Loucy (cell line): ENCODE data around the gene DHRS11.

Source experiments
- H2AFZ ChIP-seq: fragments of 200-600 bp; sonication (generic); 2 replicates; pipeline ENCODE4 v1.6.0; 2016; ENCODE audit warnings: antibody characterized with exemption, mild to moderate bottlenecking, low read length, moderate library complexity
- H3F3A ChIP-seq: fragments of 200-600 bp; 2 replicates; pipeline ENCODE4 v1.6.0; 2016; ENCODE audit warnings: antibody characterized with exemption, low read depth, mild to moderate bottlenecking
- H3K27me3 ChIP-seq: fragments of 200-600 bp; sonication (generic); 2 replicates; pipeline ENCODE4 v1.6.1; 2014; ENCODE audit warnings: low read length, mild to moderate bottlenecking; ENCODE audit not compliant: insufficient read depth, poor library complexity, severe bottlenecking
- H3K36me3 ChIP-seq: fragments of 200-600 bp; sonication (generic); 2 replicates; pipeline ENCODE4 v1.6.1; 2016; ENCODE audit warnings: low read length; ENCODE audit not compliant: insufficient read depth
- H3K4me1 ChIP-seq: fragments of 200-600 bp; sonication (generic); 2 replicates; pipeline ENCODE4 v1.5.1; 2014; ENCODE audit warnings: low read length, mild to moderate bottlenecking; ENCODE audit not compliant: insufficient read depth, poor library complexity, severe bottlenecking
- H3K4me2 ChIP-seq: fragments of 200-600 bp; sonication (generic); 2 replicates; pipeline ENCODE4 v1.6.0; 2014; ENCODE audit warnings: antibody characterized with exemption, low read length, low read depth, mild to moderate bottlenecking; ENCODE audit not compliant: poor library complexity, severe bottlenecking
- H3K4me3 ChIP-seq: fragments of 200-600 bp; sonication (generic); 2 replicates; pipeline ENCODE4 v1.5.1; 2014; ENCODE audit warnings: low read length, mild to moderate bottlenecking, mixed read lengths; ENCODE audit not compliant: poor library complexity, severe bottlenecking
- H3K79me2 ChIP-seq: fragments of 200-600 bp; sonication (generic); 2 replicates; pipeline ENCODE4 v1.6.1; 2014; ENCODE audit warnings: low read length; ENCODE audit not compliant: insufficient read depth
- H3K9ac ChIP-seq: fragments of 200-600 bp; sonication (generic); 2 replicates; pipeline ENCODE4 v1.6.0; 2014; ENCODE audit warnings: mild to moderate bottlenecking, low read depth, low read length, moderate library complexity; ENCODE audit not compliant: poor library complexity, severe bottlenecking
- H3K9me2 ChIP-seq: fragments of 200-600 bp; sonication (generic); replicated peaks from 2 replicates; pipeline ENCODE4 v1.6.1; 2016; ENCODE audit warnings: low read depth, low read length, mixed read lengths
- H3K9me3 ChIP-seq: fragments of 200-600 bp; sonication (generic); 2 replicates; pipeline ENCODE4 v1.6.1; 2014; ENCODE audit warnings: mild to moderate bottlenecking, antibody characterized with exemption, low read length, low read depth; ENCODE audit not compliant: insufficient read depth
- H4K20me1 ChIP-seq: fragments of 200-600 bp; sonication (generic); 2 replicates; pipeline ENCODE4 v1.6.0; 2014; ENCODE audit warnings: antibody characterized with exemption, low read length, mild to moderate bottlenecking; ENCODE audit not compliant: insufficient read depth, poor library complexity, severe bottlenecking
- EZH2phosphoT487 ChIP-seq: fragments of 200-600 bp; IDR thresholded peaks from 2 replicates; pipeline ENCODE4 v1.6.1; 2018; ENCODE audit warnings: antibody characterized with exemption, mild to moderate bottlenecking, moderate library complexity, borderline replicate concordance
- TF ChIP-seq, protein P1 (sequence below): fragments of 200-600 bp; sonication (generic); conservative IDR thresholded peaks from 2 replicates; pipeline ENCODE4 v1.5.1; 2014; ENCODE audit warnings: mild to moderate bottlenecking, antibody characterized with exemption, low read length

DHRS11 gene

DNA sequence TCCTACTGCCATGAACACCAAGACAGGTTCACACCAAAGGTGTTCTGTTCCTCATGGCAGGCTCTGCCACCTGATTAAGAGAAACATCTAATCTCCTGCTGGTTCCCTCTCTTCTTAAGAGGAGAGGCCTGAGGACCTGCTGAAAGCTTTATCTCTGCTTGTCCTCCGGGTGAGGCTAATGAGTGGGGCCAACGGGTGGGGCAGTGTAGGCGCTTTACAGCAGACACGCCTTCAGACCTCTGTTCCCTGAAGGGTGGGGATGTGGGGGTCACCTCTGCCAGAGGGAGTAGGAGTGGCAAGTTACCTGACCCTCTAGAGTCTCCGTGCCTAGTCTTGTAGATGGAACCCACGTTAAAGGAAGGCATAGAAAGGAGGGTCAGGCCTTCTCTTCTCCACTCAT, 5.5 kb downstream of the DHRS11 start:
- Histone ChIP-seq H3K27me3 (no peaks in the 10 kb centered on the region), H3K4me2 (no peak overlapping the region), H3K36me3 (no peaks in the 10 kb centered on the region), H3K9me2 (no peaks in the 10 kb centered on the region), H3K9ac (no peak overlapping the region), H3K4me1 (peaks cover 15% of the 10 kb centered on the region), H3F3A (no peaks in the 10 kb centered on the region), H2AFZ (no peak overlapping the region), H3K4me3 (no peak overlapping the region), H3K79me2 (peaks cover 7% of the 10 kb centered on the region), H3K9me3 (no peaks in the 10 kb centered on the region), H4K20me1 (peaks cover 3% of the 10 kb centered on the region)
- no peak for TF ChIP-seq EZH2phosphoT487

DNA sequence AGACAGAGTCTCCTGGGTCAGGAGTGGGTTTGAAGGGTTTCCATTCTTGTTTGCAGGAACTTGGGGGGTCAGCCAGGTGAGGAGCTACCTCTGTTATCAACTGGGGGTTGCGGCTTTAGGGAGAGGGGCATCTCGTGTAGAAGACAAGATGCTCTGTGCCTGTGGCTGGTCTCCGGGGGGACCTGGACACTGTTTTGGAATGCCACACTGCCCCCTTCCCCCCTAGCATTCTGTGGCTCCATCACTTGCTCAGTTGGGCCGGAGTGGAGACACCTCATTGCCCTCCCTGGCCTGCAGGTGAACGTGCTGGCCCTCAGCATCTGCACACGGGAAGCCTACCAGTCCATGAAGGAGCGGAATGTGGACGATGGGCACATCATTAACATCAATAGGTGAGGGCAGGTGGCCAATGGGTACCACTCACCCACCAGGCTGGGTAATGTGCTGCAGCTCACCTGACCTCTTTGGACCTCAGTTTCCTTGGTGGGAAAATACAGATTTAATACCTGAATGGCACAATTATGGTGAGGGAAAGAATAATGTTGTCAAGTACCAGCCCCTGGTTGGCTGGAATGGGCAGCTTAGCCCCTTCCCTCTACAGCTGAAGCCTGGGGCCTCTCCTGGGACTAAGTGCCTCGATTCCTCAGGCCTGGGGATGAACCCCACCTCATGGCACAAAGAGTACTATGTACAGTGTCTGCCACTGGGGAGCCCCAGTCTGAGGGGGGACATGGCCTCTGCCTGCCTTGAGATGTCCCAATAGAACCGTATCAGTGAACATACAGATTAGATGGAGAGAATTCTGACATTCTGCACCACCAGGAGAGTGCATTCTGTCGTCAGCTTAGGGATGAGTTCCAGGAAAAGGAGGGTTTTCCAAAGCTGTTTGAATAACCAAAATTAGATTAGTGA, 6.4 kb downstream of the DHRS11 start:
- no peak overlapping the region for H3K4me3 ChIP-seq
- H3F3A ChIP-seq, result no peaks in the 10 kb centered on the region
- H3K79me2 ChIP-seq, result peaks cover 13% of the 10 kb centered on the region
- H3K27me3 ChIP-seq, result no peaks in the 10 kb centered on the region
- H2AFZ ChIP-seq, result no peak overlapping the region
- no peaks in the 10 kb centered on the region for H3K9me3 ChIP-seq
- H3K4me1 ChIP-seq, result peaks cover 16% of the 10 kb centered on the region
- peaks cover 6% of the 10 kb centered on the region for H4K20me1 ChIP-seq
- TF ChIP-seq EZH2phosphoT487, result no peak
- TF ChIP-seq, protein P1, sequence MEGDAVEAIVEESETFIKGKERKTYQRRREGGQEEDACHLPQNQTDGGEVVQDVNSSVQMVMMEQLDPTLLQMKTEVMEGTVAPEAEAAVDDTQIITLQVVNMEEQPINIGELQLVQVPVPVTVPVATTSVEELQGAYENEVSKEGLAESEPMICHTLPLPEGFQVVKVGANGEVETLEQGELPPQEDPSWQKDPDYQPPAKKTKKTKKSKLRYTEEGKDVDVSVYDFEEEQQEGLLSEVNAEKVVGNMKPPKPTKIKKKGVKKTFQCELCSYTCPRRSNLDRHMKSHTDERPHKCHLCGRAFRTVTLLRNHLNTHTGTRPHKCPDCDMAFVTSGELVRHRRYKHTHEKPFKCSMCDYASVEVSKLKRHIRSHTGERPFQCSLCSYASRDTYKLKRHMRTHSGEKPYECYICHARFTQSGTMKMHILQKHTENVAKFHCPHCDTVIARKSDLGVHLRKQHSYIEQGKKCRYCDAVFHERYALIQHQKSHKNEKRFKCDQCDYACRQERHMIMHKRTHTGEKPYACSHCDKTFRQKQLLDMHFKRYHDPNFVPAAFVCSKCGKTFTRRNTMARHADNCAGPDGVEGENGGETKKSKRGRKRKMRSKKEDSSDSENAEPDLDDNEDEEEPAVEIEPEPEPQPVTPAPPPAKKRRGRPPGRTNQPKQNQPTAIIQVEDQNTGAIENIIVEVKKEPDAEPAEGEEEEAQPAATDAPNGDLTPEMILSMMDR, result no peak
- H3K4me2 ChIP-seq, result no peak overlapping the region
- no peaks in the 10 kb centered on the region for H3K36me3 ChIP-seq
- no peak overlapping the region for H3K9ac ChIP-seq
- H3K9me2 ChIP-seq, result no peaks in the 10 kb centered on the region

DNA sequence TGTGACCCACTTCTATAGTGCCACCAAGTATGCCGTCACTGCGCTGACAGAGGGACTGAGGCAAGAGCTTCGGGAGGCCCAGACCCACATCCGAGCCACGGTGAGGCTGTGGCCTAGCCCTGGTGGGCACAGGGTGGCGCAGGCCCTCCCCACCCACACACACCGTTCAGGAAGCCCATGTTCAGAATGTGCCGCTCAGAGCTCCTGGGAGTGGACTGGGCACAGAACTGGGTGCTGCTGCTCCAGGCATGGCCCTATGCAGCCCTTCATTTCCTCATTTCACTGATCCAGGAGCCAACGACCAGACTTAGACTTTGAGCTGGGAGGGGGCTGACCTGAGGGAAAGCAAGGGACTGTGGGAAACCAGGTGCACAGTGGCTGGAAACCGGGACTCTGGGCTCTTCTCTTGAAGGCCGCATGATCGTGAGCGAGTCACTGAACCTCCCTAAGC, 7.3 kb downstream of the DHRS11 start:
- peaks cover 18% of the 10 kb centered on the region for H3K79me2 ChIP-seq
- peaks cover 15% of the 10 kb centered on the region for H3K4me1 ChIP-seq
- H3K9me3 ChIP-seq, result no peaks in the 10 kb centered on the region
- no peaks in the 10 kb centered on the region for H3K27me3 ChIP-seq
- no peaks in the 10 kb centered on the region for H3K36me3 ChIP-seq
- H3K4me2 ChIP-seq, result no peak overlapping the region
- no peaks in the 10 kb centered on the region for H3K9me2 ChIP-seq
- no peak overlapping the region for H3K4me3 ChIP-seq
- no peak overlapping the region for H2AFZ ChIP-seq
- H3F3A ChIP-seq, result no peaks in the 10 kb centered on the region
- no peak overlapping the region for H3K9ac ChIP-seq
- TF ChIP-seq EZH2phosphoT487, result no peak
- TF ChIP-seq, protein P1, result no peak
- H4K20me1 ChIP-seq, result peaks cover 10% of the 10 kb centered on the region
